ENCODE measurements around the gene CPNE1.

GRCh38 chr20:35661053-35661452 lies 3.6 kb downstream of the CPNE1 start:
- TF ChIP-seq CTCF (IDR thresholded peaks at IDR 0.05) (no peak), POLR2A (IDR thresholded peaks at IDR 0.05) (no peak)
